A549 (cell line): Measurements from ENCODE around the gene DPF1. TPM values are rescaled to one million over a fixed set of nuclear protein-coding genes. Genes with fewer than 3 reads are reported as not detected.

Source experiments
- ATAC-seq, 2 experiments: fragments of 200-7000 bp in 1 of 2; fragments of >200 bp in 1 of 2; cut with Nextera tagmentation in 1 of 2; cut with Tn5 transposase in 1 of 2; 3 replicates each; pipeline versions ENCODE4 v1.8.0 to v1.9.1; 2018 to 2020; ENCODE audit warnings: mild to moderate bottlenecking in 1 of 2, moderate library complexity in 1 of 2
- CTCF ChIA-PET: fragments of 300-600 bp; sonication (Branson Sonifier 250); formaldehyde crosslinking; extraction: SDS; loops from one replicate; lab custom pipeline; 2021; ENCODE audit warnings: antibody characterized with exemption, inconsistent platforms; lab: Yijun Ruan, JAX
- POLR2A ChIA-PET: fragments of 350-600 bp; formaldehyde crosslinking; extraction: SDS; loops from one replicate; lab custom pipeline; 2021; ENCODE audit warnings: antibody characterized with exemption, inconsistent platforms; lab: Yijun Ruan, JAX
- DNase-seq, 2 experiments: peaks; one replicate each; pipeline versions ENCODE4 v3.0.0 to v3.0.0-alpha.2; 2011 to 2016; ENCODE audit warnings: low read depth in 1 of 2, low spot score in 1 of 2
- FAIRE-seq: peaks from 2 replicates; lab custom pipeline; 2011; peaks lifted over from hg19 to GRCh38; lab: Jason Lieb, UNC
- H3K27ac ChIP-seq, 2 experiments: fragments of >200 bp; sonication (Bioruptor Twin); formaldehyde crosslinking; 3 replicates each; pipeline ENCODE4 v1.5.1; 2016 to 2017
- H3K4me1 ChIP-seq: fragments of >200 bp; sonication (Bioruptor Twin); formaldehyde crosslinking; 3 replicates; pipeline ENCODE4 v1.6.1; 2016
- H3K4me2 ChIP-seq: fragments of >200 bp; sonication (Bioruptor Twin); formaldehyde crosslinking; 3 replicates; pipeline ENCODE4 v1.6.1; 2016
- H3K4me3 ChIP-seq: fragments of >200 bp; sonication (Bioruptor Twin); formaldehyde crosslinking; 3 replicates; pipeline ENCODE4 v1.5.1; 2016
- H3K9me3 ChIP-seq: fragments of >200 bp; sonication (Bioruptor Twin); formaldehyde crosslinking; 3 replicates; pipeline ENCODE4 v1.6.1; 2016
- CBX2 ChIP-seq: fragments of 200-600 bp; sonication (generic); IDR thresholded peaks from 2 replicates; pipeline ENCODE4 v1.6.1; 2016; ENCODE audit warnings: low read depth, mild to moderate bottlenecking, borderline replicate concordance
- CEBPB ChIP-seq, 2 experiments: fragments of >200 bp in 1 of 2; sonication (Bioruptor Twin) in 1 of 2; formaldehyde crosslinking in 1 of 2; IDR thresholded peaks; 2 replicates each; pipeline ENCODE4 v1.6.1; 2012 to 2016
- CHD2 ChIP-seq: fragments of 150-350 bp; IDR thresholded peaks from 2 replicates; pipeline ENCODE4 v1.6.1; 2014; ENCODE audit warnings: low read length; ENCODE audit not compliant: partially characterized antibody
- EHMT2 ChIP-seq: fragments of 200-600 bp; sonication (generic); IDR thresholded peaks from 2 replicates; pipeline ENCODE4 v1.6.1; 2016; ENCODE audit warnings: antibody characterized with exemption, low read depth, mild to moderate bottlenecking, moderate library complexity
- EP300 ChIP-seq, 2 experiments: fragments of >200 bp; sonication (Bioruptor Twin); formaldehyde crosslinking; IDR thresholded peaks; 2 replicates in 1 of 2; 3 replicates in 1 of 2; pipeline ENCODE4 v1.6.1; 2016 to 2017
- ESRRA ChIP-seq: fragments of 150-350 bp; IDR thresholded peaks from 2 replicates; pipeline ENCODE4 v1.6.1; 2014; ENCODE audit warnings: mild to moderate bottlenecking, low read length, borderline replicate concordance
- FOXS1 ChIP-seq: fragments of 250-450 bp; sonication (Bioruptor Pico); IDR thresholded peaks from 2 replicates; pipeline ENCODE4 v1.5.0; 2020; ENCODE audit warnings: mild to moderate bottlenecking, moderate library complexity
- HOXB5 ChIP-seq: fragments of 250-450 bp; sonication (Bioruptor Pico); IDR thresholded peaks from 2 replicates; pipeline ENCODE4 v1.5.0; 2020; ENCODE audit warnings: mild to moderate bottlenecking, moderate library complexity
- KDM1A ChIP-seq: fragments of 200-600 bp; sonication (generic); IDR thresholded peaks from 2 replicates; pipeline ENCODE4 v1.6.1; 2016; ENCODE audit warnings: low read depth, mild to moderate bottlenecking
- KDM5A ChIP-seq: fragments of 200-600 bp; sonication (generic); IDR thresholded peaks from 2 replicates; pipeline ENCODE4 v1.6.1; 2016; ENCODE audit warnings: antibody characterized with exemption, mild to moderate bottlenecking
- MAZ ChIP-seq: fragments of 150-350 bp; IDR thresholded peaks from 2 replicates; pipeline ENCODE4 v1.6.1; 2014; ENCODE audit warnings: antibody characterized with exemption, low read depth, low read length, borderline replicate concordance
- MYC ChIP-seq: IDR thresholded peaks from 2 replicates; pipeline ENCODE4 v1.6.1; 2012; ENCODE audit warnings: mild to moderate bottlenecking, inconsistent platforms, low read length, improper control_type of control experiment, borderline replicate concordance
- NPAS2 ChIP-seq: fragments of 250-450 bp; sonication (Bioruptor Pico); IDR thresholded peaks from 2 replicates; pipeline ENCODE4 v1.8.0; 2022; ENCODE audit warnings: mild to moderate bottlenecking, moderate library complexity, borderline replicate concordance
- RCOR1 ChIP-seq: fragments of 150-350 bp; IDR thresholded peaks from 2 replicates; pipeline ENCODE4 v1.6.1; 2014; ENCODE audit warnings: antibody characterized with exemption, low read length, low read depth
- SREBF2 ChIP-seq: fragments of 450-650 bp; IDR thresholded peaks from 2 replicates; pipeline ENCODE4 v1.6.1; 2014; ENCODE audit warnings: mild to moderate bottlenecking, moderate library complexity
- TP53 ChIP-seq: fragments of 250-450 bp; sonication (Bioruptor Pico); IDR thresholded peaks from 2 replicates; pipeline ENCODE4 v1.5.0; 2021; ENCODE audit warnings: mild to moderate bottlenecking, moderate library complexity
- ZSCAN20 ChIP-seq: fragments of 250-450 bp; sonication (Bioruptor Pico); IDR thresholded peaks from 2 replicates; pipeline ENCODE4 v1.8.0; 2022; ENCODE audit warnings: mild to moderate bottlenecking, moderate library complexity
- WGBS: methylation state at CpG from one replicate; pipeline ENCODE4 v1.1.6; 2017; ENCODE audit errors: missing lambda C conversion rate; 5-methylcytosine and 5-hydroxymethylcytosine counted together
- polyA plus RNA-seq, 4 experiments: library from polyadenylated mRNA; depleted of rRNA in 3 of 4; stranded (reverse); fragments of >200 nt; fragmentation: RNase III in 1 of 4; extraction: RNeasy Plus Mini Kit Qiagen cat#74134 plus additional on column Dnase treatment in 1 of 4; gene quantifications; 2 replicates in 3 of 4; 3 replicates in 1 of 4; pipeline ENCODE4 v1.2.3, GENCODE V29; 2011 to 2017
- TF ChIP-seq, protein P1 (sequence below): IDR thresholded peaks from 2 replicates; pipeline ENCODE4 v1.6.1; 2012
- TF ChIP-seq, protein P2 (sequence below): fragments of 250-450 bp; sonication (Bioruptor Pico); IDR thresholded peaks from 2 replicates; pipeline ENCODE4 v1.5.0; 2021; ENCODE audit warnings: mild to moderate bottlenecking, moderate library complexity, borderline replicate concordance
- TF ChIP-seq, protein P3 (sequence below): fragments of >200 bp; sonication (Bioruptor Twin); formaldehyde crosslinking; IDR thresholded peaks from 3 replicates; pipeline ENCODE4 v1.6.1; 2016
- TF ChIP-seq, protein P4 (sequence below): IDR thresholded peaks from 2 replicates; pipeline ENCODE4 v1.6.1; 2012

DPF1 gene
- polyA plus RNA-seq, 2 of the 4 experiments (the other 2 are of a cell fraction), result 2.1 to 6.8 TPM

DNA sequence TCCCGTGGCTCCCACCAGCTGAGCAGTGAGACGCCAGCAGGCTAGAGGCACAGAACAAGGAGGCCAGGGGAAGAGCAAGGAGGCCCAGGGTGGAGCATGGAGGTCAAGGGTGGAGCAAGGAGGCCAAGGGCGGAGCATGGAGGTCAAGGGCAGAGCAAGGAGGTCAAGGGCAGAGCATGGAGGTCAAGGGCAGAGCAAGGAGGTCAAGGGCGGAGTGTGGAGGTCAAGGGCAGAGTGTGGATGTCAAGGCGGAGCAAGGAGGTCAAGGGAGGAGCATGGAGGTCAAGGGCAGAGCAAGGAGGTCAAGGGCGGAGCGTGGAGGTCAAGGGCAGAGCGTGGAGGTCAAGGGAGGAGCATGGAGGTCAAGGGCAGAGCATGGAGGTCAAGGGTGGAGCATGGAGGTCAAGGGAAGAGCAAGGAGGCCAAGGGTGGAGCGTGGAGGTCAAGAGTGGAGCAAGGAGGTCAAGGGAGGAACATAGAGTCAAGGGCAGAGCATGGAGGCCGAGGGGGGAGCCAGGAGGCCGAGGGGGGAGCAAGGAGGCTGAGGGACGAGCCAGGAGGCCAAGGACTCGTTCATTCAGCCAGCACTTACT is 27.7 kb downstream of the DPF1 start:
- DNase-seq (no peak), FAIRE-seq (no peak), ATAC-seq (no peak)
- 92% methylated on average over 13 of the region's 13 CpGs for WGBS
- ChIA-PET CTCF (interaction anchor here (1.1 to 3.5 kb wide), 5 partner anchors 10 to 297 kb away, joined by 3 to 17 read pairs (median 5); no protein-coding TSS in a partner anchor), POLR2A (no interaction called here)
- Histone ChIP-seq H3K4me1 (peaks cover 28% of the 10 kb centered on the region), H3K9me3 (no peaks in the 10 kb centered on the region), H3K4me3 (no peak overlapping the region), H3K27ac (no peak overlapping the region), H3K4me2 (no peak overlapping the region)
- peak; percentile 100 for TF ChIP-seq ESRRA
- no peak for TF ChIP-seq KDM5A

DNA sequence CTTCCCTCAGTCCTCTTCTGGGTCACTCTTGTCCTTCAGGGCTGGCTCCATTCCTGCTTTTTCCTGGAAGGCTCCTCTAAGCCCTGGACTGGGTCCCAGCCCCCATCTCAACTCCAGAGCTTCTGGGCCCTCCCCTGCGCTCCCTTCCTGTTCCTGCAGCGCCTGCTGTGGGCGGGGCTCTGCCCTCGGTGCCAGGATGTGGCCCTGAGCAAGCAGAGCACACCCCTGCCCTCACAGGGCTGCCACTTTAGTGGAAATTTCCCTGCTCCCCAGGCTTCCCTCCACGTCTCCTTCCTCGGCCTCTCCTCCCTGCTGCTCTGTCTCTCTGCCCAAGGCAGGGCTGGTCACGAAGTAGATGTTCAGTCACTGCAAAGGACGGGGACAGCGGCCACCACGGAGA is 28.8 kb downstream of the DPF1 start:
- H3K4me3 ChIP-seq, result no peak overlapping the region
- TF ChIP-seq SREBF2 (no peak), RCOR1 (no peak), TP53 (no peak), EHMT2 (no peak), ZSCAN20 (CRISPR knock-in tag) (no peak), MAZ (no peak), NPAS2 (no peak), FOXS1 (CRISPR knock-in tag) (no peak), CHD2 (no peak), HOXB5 (CRISPR knock-in tag) (no peak), KDM1A (no peak), CEBPB (IDR thresholded peaks at IDR 0.05) (no peak), CBX2 (no peak), EP300 (IDR thresholded peaks at IDR 0.05) (no peak), MYC (no peak)
- TF ChIP-seq, protein P1, sequence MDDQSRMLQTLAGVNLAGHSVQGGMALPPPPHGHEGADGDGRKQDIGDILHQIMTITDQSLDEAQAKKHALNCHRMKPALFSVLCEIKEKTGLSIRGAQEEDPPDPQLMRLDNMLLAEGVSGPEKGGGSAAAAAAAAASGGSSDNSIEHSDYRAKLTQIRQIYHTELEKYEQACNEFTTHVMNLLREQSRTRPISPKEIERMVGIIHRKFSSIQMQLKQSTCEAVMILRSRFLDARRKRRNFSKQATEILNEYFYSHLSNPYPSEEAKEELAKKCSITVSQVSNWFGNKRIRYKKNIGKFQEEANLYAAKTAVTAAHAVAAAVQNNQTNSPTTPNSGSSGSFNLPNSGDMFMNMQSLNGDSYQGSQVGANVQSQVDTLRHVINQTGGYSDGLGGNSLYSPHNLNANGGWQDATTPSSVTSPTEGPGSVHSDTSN, result no peak
- TF ChIP-seq, protein P2, sequence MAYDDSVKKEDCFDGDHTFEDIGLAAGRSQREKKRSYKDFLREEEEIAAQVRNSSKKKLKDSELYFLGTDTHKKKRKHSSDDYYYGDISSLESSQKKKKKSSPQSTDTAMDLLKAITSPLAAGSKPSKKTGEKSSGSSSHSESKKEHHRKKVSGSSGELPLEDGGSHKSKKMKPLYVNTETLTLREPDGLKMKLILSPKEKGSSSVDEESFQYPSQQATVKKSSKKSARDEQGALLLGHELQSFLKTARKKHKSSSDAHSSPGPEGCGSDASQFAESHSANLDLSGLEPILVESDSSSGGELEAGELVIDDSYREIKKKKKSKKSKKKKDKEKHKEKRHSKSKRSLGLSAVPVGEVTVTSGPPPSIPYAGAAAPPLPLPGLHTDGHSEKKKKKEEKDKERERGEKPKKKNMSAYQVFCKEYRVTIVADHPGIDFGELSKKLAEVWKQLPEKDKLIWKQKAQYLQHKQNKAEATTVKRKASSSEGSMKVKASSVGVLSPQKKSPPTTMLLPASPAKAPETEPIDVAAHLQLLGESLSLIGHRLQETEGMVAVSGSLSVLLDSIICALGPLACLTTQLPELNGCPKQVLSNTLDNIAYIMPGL (CRISPR knock-in tag), result no peak
- TF ChIP-seq, protein P3, sequence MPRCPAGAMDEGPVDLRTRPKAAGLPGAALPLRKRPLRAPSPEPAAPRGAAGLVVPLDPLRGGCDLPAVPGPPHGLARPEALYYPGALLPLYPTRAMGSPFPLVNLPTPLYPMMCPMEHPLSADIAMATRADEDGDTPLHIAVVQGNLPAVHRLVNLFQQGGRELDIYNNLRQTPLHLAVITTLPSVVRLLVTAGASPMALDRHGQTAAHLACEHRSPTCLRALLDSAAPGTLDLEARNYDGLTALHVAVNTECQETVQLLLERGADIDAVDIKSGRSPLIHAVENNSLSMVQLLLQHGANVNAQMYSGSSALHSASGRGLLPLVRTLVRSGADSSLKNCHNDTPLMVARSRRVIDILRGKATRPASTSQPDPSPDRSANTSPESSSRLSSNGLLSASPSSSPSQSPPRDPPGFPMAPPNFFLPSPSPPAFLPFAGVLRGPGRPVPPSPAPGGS, result no peak
- TF ChIP-seq, protein P4, sequence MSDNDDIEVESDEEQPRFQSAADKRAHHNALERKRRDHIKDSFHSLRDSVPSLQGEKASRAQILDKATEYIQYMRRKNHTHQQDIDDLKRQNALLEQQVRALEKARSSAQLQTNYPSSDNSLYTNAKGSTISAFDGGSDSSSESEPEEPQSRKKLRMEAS, result no peak
- TF ChIP-seq, all 56 proteins: peak for 0
- ATAC-seq, result no peak
- no peak overlapping the region for H3K4me2 ChIP-seq
- no peaks in the 10 kb centered on the region for H3K9me3 ChIP-seq
- ChIA-PET CTCF (interaction anchor here (1.0 to 3.5 kb wide), 5 partner anchors 12 to 292 kb away, joined by 3 to 17 read pairs (median 4); no protein-coding TSS in a partner anchor), POLR2A (no interaction called here)
- 94% methylated on average over 10 of the region's 10 CpGs for WGBS
- no peak for DNase-seq
- H3K27ac ChIP-seq, result peak overlapping the region in 1 of 2 experiments; percentile 70; a peak in 3 of 6 replicates
- no peak for FAIRE-seq
- peaks cover 28% of the 10 kb centered on the region for H3K4me1 ChIP-seq
